GM19328 (cell line): ENCODE measurements around the gene NFYB.
"Not testable (repeated sequence)": the region's sequence is repeated elsewhere in the genome, so short reads cannot be mapped to it uniquely, and the experiment has no call there.

Experiments
- ATAC-seq: cut with Tn5 transposase; IDR thresholded peaks from one replicate; pipeline ENCODE4 v1.9.1; 2021; ENCODE audit warnings: mild to moderate bottlenecking, moderate library complexity; ENCODE audit not compliant: unreplicated experiment

Gene NFYB

DNA sequence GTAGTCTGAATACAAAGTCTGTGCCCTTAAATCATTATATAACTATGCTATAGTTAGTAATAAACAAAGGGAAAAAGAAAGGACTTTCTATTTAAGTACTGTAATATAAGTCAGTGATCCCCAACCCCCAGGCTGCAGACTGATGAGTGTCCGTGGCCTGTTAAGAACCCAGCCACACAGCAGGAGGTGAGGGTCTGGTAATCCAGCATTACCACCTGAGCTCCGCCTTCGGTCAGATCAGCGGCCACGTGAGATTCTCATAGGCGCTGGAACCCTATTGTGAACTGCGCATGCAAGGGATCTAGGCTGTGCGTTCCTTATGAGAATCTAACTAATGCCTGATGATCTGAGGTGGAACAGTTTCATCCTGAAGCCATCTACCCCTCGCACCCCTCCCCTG lies 15.7 kb downstream of the NFYB start:
- no peak for ATAC-seq

DNA sequence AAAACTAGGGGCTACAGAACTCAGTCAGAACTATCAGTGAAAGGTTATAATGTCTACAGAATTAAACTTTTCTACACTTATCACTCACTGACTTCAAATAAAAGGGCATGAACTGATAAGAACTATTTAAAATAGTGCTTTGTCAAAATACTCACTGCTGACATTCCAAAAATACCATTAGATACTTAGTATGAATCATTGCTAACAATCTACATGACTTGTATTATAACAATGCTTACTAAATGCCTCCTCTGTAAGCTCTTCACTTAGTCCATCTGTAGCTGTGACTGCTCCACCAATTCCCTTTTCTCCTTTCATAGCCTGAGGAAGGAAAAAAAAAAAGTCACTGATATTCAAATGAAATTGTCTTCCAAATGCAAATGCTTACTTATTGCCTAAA lies 17.0 kb downstream of the NFYB start:
- no peak for ATAC-seq

DNA sequence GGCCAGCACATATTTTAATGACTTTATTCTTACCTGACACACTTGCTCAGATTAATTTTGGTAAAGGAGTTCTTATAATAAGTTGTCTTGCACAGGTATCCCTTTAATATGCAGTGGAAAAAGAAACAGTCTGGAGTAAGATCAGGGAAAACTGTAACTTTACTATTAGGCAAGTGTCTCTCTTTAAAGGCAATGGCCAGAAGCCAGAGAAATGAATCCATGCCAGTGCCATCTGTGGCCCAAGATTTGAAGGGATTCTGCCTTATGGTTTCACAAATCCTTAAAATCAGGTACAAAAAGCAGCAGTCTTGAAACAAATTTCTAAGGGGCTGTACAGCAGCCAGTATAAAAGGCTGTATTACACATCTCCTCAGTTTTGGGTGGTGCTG lies 22.4 kb downstream of the NFYB start:
- no peak for ATAC-seq

DNA sequence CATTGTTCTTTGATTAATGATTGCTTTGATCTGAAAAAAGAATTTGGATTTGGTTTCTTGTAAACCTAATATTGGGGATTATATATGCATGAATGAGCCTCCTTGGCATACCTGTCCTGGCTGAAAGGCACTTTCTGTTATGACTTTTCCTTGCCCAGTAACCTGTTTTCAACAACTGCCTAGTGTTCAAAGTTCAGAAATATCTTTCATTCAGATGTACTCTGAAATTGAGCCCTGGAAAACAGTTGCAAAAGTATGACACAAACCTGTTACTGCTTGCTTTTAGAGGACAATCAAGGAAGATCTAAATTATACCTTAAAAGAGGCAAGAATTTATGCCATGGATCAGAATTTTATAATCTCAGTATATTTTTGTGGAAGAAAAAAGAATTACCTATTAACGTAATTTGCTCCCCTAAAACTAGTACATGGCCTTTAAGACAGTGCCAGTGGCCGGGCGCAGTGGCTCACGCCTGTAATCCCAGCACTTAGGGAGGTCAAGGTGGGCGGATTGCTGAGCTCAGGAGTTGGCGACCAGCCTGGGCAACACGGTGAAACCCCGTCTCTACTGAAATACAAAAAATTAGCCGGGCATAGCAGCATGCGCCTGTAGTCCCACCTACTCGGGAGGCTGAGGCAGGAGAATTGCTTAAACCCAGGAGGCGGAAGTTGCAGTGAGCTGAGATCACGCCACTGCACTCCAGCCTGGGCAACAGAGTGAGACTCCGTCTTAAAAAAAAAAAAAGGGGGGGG lies 23.0 kb downstream of the NFYB start:
- not testable (repeated sequence) for ATAC-seq

DNA sequence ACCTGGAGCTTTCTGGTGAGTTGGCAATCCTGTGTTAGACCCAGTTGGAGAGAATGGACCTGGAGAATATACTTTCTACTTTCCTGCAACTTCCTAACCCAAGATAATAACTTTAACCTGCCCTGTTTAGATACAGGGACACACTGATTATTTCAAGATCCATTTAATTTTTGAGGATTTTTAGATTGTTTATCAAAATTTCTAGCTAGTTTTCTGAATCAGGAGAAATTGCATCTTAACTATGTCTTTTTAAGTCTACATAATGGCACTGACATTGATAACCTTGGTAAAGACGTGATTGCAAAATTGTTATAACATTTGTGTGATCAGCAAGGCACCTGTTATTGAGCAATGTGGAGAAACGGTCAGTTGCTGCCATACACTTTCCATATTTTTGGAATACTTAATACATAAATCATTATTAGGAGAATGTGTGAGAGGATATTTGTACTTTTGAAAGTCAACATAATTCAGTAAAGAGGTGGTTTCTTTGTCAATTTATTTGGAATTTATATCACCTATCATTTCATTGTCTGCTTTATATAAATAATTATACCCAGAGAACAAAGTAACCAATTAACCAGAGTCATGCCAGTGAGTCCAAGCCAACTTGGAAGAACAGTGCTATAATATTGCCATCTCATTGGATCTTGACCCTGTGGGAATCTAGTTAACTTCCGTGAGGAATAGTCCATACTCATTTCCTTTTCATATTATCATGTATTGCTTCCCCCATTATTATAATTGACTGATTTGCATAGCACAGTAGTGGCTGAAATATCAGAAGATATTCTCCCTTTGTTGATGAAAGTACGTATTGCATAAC lies 28.4 kb downstream of the NFYB start:
- no peak for ATAC-seq

DNA sequence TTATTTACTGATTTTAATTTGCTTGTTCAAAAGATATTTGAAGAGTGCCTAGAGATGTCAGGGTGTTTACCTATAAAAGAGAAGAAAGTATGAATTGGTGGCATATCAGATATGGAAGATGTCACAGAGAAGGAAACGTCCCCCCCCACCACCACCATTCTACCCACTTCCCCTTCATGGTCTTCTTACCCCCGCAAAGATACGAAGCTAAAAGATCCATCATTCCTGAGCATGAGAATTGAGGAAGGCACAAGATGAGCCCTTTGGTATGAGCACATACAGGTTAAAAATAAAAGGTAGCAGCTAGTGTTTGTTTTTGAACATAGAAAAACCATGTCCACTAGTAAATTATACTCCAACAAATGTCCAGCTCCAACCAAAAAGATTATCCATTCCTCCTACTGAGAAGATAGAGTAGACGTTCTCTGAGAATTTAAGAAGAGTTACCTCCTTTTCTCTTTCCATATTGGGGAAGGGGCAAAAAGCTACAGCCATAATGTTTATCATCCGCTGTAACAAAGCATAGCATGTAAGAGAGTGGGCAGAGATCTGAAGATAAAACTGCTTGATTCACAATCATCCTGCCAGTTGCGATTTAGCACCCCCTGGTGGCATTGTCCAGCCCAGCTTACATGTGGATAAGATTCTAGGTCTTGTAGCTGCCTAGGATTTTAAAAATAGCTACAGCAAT lies 29.1 kb downstream of the NFYB start:
- ATAC-seq, result no peak

DNA sequence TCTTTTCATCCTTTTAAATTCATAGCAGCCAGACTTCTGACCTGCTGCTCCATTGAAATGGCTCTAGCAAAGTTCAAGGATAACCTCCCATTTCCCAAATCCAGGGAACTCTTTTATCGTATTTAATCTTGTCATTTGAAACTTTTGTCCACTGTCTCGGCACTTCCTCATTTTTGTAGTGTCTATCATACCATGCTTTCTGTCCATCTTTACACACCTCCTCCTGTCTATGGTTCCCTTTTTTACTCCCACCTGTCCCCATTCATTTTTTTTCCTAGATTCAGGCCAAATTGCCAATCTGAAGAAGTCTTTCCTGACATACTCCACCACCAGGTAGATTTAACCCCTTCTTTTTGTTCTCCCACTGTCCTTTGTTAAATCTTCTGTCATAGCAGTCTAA lies 31.0 kb downstream of the NFYB start:
- ATAC-seq, result no peak

DNA sequence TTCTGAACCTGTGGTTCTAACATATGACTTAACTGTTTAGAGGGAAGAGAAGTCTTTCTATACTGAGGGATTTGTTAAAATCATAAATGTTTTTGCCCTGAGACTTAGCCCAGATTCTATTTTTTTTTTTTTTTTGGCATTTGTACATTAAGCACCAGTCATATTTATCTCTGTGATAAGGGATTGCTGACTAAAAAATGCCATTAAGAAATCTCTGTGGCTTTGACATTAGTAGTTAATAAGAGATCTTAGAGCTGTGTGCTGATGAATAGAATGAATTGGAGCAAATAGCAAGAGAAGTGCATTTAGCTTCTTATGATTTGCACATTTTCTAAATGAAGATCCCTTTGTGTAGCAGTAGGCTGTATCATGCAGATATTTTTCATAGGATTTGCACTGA lies 32.5 kb downstream of the NFYB start:
- ATAC-seq, result no peak

DNA sequence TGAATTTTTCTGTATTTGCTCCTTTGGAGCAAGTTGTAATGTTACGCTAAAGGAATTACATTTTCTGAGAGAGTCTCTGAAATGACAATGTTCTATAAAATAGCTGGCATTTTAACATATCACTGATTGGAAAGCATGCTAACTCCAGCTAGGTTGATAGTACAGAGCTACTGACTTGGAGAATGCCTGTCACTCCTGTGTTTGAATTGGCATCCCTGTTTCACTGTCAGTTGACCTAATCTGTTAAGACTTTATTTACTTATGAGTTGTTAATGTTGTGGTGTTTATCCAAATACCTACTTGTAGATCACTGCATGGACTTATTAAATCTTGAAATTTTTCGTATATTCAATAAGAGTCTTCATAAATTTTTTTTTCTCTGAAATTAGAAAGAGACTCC lies 40.1 kb downstream of the NFYB start:
- ATAC-seq, result no peak

DNA sequence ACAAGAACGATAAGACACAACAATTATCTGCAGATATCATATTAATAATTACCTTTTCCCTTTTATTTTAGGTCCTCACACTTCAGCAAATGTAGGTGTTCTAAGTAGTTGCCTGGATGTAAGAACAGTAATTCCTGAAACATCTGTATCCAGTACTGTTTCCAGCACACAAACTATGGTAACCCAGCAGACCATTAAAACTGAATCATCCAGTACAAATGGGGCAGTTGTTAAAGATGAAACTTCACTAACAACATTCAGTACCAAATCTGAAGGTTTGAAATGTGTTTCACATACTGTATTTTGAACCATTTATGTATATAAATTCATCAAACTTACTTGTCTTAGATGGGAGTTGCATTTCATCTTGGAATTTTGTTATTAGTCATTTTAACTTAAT lies 42.7 kb downstream of the NFYB start:
- no peak for ATAC-seq

DNA sequence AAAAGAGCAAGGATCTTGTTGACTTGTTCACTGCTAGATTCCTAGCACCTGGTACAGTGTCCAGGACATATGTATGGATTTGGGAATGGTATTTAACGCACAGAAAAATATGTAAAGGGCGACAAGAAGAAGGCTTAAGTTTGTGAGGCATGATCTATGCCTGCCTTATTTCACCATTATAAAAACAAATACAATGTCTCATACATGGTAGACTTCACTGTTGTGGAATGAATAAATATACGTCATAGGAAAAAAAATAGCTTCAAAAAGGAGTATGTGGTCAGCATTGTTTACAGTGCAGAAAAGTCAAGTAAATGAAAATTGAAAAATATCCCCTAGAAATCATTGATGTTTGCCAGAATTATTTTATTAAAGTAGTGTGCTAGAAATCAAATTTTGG lies 43.7 kb downstream of the NFYB start:
- no peak for ATAC-seq

DNA sequence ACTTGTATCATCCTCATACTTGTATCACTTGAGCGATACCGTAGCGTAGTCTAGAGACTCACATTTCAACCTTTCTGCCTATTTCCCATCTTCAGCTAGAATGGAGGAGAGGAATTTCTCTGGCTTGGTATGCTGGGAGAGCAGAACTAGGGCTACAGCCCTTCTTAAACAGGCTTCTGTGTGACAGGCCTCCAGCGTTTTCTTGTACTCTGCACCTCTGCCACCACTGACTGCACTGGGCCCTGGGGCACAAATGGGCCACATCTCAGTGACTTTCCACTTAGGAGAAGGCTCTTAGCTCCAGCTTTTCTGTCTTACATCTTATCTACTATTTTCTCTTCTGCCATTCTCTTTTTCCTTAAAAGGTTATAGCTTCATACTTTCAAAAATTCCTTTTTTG lies 46.9 kb downstream of the NFYB start:
- no peak for ATAC-seq

DNA sequence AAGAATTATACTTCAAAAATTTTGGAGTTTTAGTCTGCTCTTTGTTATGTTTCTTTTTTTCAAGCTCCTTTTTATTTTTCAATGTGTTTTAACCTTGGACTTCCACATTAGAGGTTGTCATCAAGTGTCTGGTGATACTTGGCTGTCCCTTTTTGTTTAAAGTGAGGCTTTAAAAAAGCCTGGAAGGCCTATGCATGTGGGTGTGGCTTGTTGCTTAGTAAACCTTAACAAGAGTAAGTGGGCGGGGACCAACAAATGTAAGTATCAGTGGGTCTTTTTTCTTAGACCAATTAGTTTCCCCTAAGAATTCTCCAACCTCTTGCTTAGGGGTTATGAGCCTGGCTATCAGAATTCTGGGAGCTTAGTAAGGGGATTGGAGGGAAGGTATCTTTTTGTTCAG lies 47.3 kb downstream of the NFYB start:
- no peak for ATAC-seq

DNA sequence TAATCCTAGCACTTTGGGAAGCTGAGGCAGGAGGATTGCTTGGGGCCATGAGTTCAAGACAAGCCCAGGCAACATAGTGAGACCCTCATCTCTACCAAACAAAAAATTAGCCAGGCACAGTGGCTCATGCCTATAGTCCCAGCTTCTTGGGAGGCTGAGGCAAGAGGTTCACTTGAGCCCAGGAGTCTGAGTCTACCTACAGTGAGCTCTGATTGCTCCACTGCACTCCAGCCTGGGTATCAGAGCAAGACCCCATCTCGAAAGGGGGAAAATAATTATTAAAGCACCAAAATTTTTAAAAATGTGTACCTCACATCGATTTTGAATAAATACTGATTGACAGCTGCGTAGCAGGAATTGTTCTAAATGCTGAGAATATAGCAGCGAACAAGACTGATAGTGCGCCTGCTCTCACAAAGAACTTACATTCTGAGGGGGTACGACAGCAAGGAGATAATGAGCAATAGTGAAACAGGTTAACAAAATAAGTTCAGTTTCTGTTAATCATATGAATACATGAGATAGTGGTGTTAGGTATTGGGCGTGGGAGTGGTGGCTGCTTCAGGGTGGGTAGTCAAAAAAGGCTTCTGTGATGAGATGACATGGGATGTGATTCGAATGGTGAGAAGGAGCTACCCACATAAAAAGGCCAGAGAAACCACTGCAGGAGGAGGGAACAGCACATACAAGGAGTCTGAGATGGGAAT lies 54.1 kb downstream of the NFYB start:
- ATAC-seq, result no peak

DNA sequence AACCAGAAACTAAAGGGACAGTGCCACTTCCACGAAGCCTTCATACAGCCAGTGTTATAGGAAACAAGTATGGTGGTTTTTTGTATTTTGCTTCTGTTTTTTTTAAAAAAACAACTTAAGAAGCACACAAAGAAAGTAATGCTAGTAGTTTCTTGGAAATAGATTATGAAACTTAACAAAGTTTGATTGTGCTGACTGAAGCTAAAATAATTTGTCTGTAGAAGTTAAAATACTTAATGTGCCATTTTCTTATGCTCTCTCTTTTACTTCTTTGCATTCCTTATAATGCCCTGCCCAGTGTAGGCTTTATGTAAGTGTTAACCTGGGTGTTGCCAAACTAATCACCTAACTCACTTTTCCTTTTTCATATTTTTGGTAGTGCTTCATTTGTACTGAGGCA lies 57.2 kb downstream of the NFYB start:
- ATAC-seq, result no peak

DNA sequence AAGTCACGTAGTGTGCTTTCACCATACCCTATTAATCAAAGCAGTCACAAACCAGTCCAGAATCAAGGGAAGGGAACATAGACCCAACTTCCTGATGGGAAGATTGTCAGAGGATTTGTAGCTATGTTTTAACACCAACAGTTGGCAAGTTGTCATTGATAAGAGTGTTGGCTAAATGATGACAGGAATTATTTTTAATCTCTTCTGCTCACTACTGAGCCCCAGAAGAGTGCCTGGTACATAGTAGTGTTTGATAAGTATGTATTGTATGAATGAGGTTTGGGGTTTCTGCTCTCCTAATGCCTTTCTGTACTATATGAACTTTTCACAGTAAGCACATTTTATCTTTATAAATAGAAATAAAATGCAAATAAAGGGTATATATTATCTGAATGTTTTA lies 59.0 kb downstream of the NFYB start:
- ATAC-seq, result no peak

DNA sequence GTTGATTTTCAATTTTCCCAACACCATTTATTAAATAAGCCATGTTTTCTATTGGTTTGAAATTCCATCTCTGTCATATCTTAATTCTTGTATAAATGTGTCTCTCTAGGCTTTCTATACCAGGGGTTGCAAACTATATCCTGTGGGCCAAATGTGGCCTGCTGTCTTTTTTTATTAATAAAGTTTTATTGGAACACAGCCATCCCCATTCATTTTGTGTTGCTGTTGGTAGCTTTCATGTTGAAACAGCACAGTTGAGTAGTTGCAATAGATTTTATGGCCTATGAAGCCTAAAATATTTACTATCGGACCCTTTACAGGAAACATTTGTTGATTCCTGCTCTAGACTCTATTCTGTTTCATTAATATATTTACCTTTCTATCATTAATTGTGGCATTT lies 64.3 kb downstream of the NFYB start:
- no peak for ATAC-seq

DNA sequence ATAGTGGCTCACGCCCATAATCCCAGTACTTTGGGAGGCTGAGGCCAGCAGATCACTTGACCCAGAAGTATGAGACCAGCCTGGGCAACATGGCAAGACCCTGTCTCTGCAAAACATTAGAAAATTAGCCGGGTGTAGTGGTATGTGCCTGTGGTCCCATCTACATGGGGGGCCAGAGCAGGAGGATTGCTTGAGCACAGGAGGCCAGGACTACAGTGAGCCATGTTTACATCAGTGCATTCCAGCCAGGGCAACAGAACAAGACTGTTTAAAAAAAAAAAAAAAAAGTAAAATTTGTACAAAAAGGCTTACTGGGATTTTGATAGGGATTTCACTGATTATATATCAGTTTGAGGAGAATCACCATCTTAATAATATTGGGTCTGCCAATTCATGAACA lies 65.9 kb downstream of the NFYB start:
- no peak for ATAC-seq
